Cardiac fibroblast (primary cell): ENCODE results near the gene TBC1D1.
A peak's percentile ranks its signal among the peaks of the same experiment; 100 is the strongest.

Experiments used
- DNase-seq, 2 donors: peaks; one replicate each; pipeline versions ENCODE4 v3.0.0 to v3.0.0-alpha.2; 2010; ENCODE audit warnings: low read depth in 2 of 2
- H3K4me3 ChIP-seq, 2 donors: replicated peaks in 1 of 2; 1 replicate in 1 of 2; 2 replicates in 1 of 2; pipeline ENCODE4 v1.5.1; 2011; ENCODE audit warnings: low read depth in 2 of 2, low read length in 2 of 2, mild to moderate bottlenecking in 2 of 2, moderate library complexity in 1 of 2
- CTCF ChIP-seq: IDR thresholded peaks from one replicate; pipeline ENCODE4 v1.5.1; 2011; ENCODE audit warnings: low read depth, mild to moderate bottlenecking, low read length, inconsistent platforms

The TBC1D1 gene

GRCh38 chr4:37960098-37960497 lies 69.2 kb downstream of the TBC1D1 start, which contains the start of gene PTTG2:
Gene PTTG2, plus strand, starts transcription at chr4:37960398. Its CDS starts 37 bp downstream, at chr4:37960435.
- H3K4me3 ChIP-seq, result no peak within 1 kb of the TSS
- no peak for DNase-seq
- TF ChIP-seq CTCF, result no peak

GRCh38 chr4:37960679-37961450 lies 70.0 kb downstream of the TBC1D1 start:
- DNase-seq, result no peak
- H3K4me3 ChIP-seq, result no peak overlapping the region
- TF ChIP-seq CTCF, result no peak

GRCh38 chr4:37964734-37965457 lies 74.0 kb downstream of the TBC1D1 start:
- no peak for TF ChIP-seq CTCF
- H3K4me3 ChIP-seq, result no peak overlapping the region
- DNase-seq, result no peak

GRCh38 chr4:37966044-37966443 lies 75.2 kb downstream of the TBC1D1 start:
- no peak for DNase-seq
- H3K4me3 ChIP-seq, result no peak overlapping the region
- TF ChIP-seq CTCF, result no peak

- H3K4me3 ChIP-seq, result no peak overlapping the region
- no peak for TF ChIP-seq CTCF
- peak in 1 of 2 donors; percentile 54 for DNase-seq
Observed at GRCh38 chr4:37967736-37968135, 76.9 kb downstream of the TBC1D1 start.

GRCh38 chr4:37968747-37969146 lies 77.9 kb downstream of the TBC1D1 start:
- TF ChIP-seq CTCF, result no peak
- no peak for DNase-seq
- H3K4me3 ChIP-seq, result no peak overlapping the region
